Measurements from ENCODE around the gene FXYD1.

Gene FXYD1

GRCh38 chr19:35178701-35179100, 40.1 kb downstream of the FXYD1 start:
- no peak overlapping the region for H3K23ac ChIP-seq (ENCODE audit: low read length)

DNA sequence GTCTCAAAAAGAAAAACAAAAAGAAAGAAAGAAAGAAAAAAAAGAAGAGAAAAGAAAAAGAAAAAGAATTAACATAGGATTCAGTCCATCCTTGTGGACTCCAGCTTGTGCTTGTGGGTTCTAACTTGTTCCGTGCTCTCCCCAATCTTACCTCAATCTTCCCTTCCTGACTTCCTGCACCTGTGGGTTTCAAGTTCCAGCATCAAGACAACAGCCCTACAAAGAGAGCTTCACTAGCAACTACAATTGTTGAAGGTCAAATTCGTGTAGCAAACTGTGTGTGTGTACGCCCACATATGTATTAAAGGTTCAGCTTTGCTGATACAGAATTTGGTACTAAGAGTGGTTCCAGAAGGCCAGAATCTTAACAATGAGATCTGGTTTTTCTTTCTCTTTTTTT, 41.2 kb downstream of the FXYD1 start:
- H3K14ac ChIP-seq (ENCODE audit: low read length), result no peak overlapping the region
- H3K4me1 ChIP-seq (ENCODE audit: control insufficient read depth in 1 of 2, insufficient read depth in 2 of 2, low read length in 2 of 2), result no peaks in the 10 kb centered on the region
- no peak overlapping the region for H3K9ac ChIP-seq (ENCODE audit: low read length)
- no peak overlapping the region for H2AFZ ChIP-seq (ENCODE audit: insufficient read depth, low read length, poor library complexity)
- WGBS (ENCODE audit: extremely low coverage, insufficient coverage, insufficient read length), result no CpG with 5 or more reads among the region's 3 CpGs
- no peak overlapping the region for H3K18ac ChIP-seq (ENCODE audit: low read length)
- no peak overlapping the region for H4K8ac ChIP-seq (ENCODE audit: low read depth, low read length)
- no peak overlapping the region for H3K4me3 ChIP-seq (ENCODE audit: low read depth, low read length)
- no peak overlapping the region for H3K4me2 ChIP-seq (ENCODE audit: low read length)
- DNase-seq, result no peak
- H2BK120ac ChIP-seq (ENCODE audit: insufficient read depth, low read length, poor library complexity), result no peak overlapping the region
- H3K36me3 ChIP-seq (ENCODE audit: control insufficient read depth in 1 of 2, insufficient read depth in 2 of 2, low read length in 2 of 2), result no peaks in the 10 kb centered on the region
- no peak overlapping the region for H3K4ac ChIP-seq (ENCODE audit: low read depth, low read length)
- no peak overlapping the region for H4K12ac ChIP-seq (ENCODE audit: low read depth, low read length)
- no peak overlapping the region for H4K91ac ChIP-seq (ENCODE audit: low read depth, low read length)
- no peaks in the 10 kb centered on the region for H3K79me2 ChIP-seq (ENCODE audit: control insufficient read depth, insufficient read depth, low read length, poor library complexity)
- H3K23ac ChIP-seq (ENCODE audit: low read length), result no peak overlapping the region
- H2BK12ac ChIP-seq (ENCODE audit: low read length), result no peak overlapping the region
- no peak overlapping the region for H3K27ac ChIP-seq (ENCODE audit: low read depth, low read length)
- H2AK5ac ChIP-seq (ENCODE audit: low read length), result no peak overlapping the region
- H3K79me1 ChIP-seq (ENCODE audit: low read length), result no peaks in the 10 kb centered on the region
- no peak overlapping the region for H2BK5ac ChIP-seq (ENCODE audit: low read depth, low read length, poor library complexity)
- H3K9me3 ChIP-seq (ENCODE audit: insufficient read depth, low read depth, low read length), result peaks cover 4% of the 10 kb centered on the region
- no peaks in the 10 kb centered on the region for H3K27me3 ChIP-seq (ENCODE audit: insufficient read depth, low read length)

More at GRCh38 chr19:35178701-35179100, 40.1 kb downstream of the FXYD1 start:
- Histone ChIP-seq H3K4me2 (ENCODE audit: low read length) (no peak overlapping the region), H2AFZ (ENCODE audit: insufficient read depth, low read length, poor library complexity) (no peak overlapping the region), H2BK5ac (ENCODE audit: low read depth, low read length, poor library complexity) (no peak overlapping the region), H4K91ac (ENCODE audit: low read depth, low read length) (no peak overlapping the region), H3K14ac (ENCODE audit: low read length) (no peak overlapping the region), H3K18ac (ENCODE audit: low read length) (no peak overlapping the region), H4K12ac (ENCODE audit: low read depth, low read length) (no peak overlapping the region), H3K4me3 (ENCODE audit: low read depth, low read length) (no peak overlapping the region), H3K4ac (ENCODE audit: low read depth, low read length) (no peak overlapping the region), H3K4me1 (ENCODE audit: control insufficient read depth in 1 of 2, insufficient read depth in 2 of 2, low read length in 2 of 2) (no peaks in the 10 kb centered on the region), H3K9ac (ENCODE audit: low read length) (no peak overlapping the region), H4K8ac (ENCODE audit: low read depth, low read length) (no peak overlapping the region), H2AK5ac (ENCODE audit: low read length) (no peak overlapping the region), H3K27ac (ENCODE audit: low read depth, low read length) (no peak overlapping the region), H2BK120ac (ENCODE audit: insufficient read depth, low read length, poor library complexity) (no peak overlapping the region), H3K79me2 (ENCODE audit: control insufficient read depth, insufficient read depth, low read length, poor library complexity) (no peaks in the 10 kb centered on the region), H3K27me3 (ENCODE audit: insufficient read depth, low read length) (no peaks in the 10 kb centered on the region), H2BK12ac (ENCODE audit: low read length) (no peak overlapping the region), H3K79me1 (ENCODE audit: low read length) (no peaks in the 10 kb centered on the region), H3K36me3 (ENCODE audit: control insufficient read depth in 1 of 2, insufficient read depth in 2 of 2, low read length in 2 of 2) (no peaks in the 10 kb centered on the region), H3K9me3 (ENCODE audit: insufficient read depth, low read depth, low read length) (peaks cover 4% of the 10 kb centered on the region)
- no peak for DNase-seq
- WGBS (ENCODE audit: extremely low coverage, insufficient coverage, insufficient read length), result no CpG with 5 or more reads among the region's 2 CpGs

DNA sequence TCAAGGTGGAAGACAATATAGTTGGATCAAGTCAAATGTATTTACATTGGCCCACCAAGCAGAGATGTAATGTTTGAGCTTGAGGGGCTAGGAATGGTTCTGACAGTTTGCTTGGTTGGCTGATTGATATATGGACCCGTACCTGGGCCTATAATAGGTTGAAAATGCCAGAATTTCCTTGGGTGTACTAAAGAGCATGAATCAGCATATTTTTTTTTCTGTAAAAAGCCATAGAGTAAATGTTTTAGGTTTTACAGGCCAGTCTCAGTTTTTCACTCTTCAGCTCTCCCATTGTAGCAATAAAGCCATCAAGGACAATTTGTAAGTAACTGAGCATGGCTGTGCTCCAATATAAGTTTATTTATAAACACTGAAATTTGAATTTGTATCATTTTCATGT, 42.8 kb downstream of the FXYD1 start:
- no peak overlapping the region for H3K4ac ChIP-seq (ENCODE audit: low read depth, low read length)
- no peak overlapping the region for H3K9ac ChIP-seq (ENCODE audit: low read length)
- H2AK5ac ChIP-seq (ENCODE audit: low read length), result no peak overlapping the region
- no peak overlapping the region for H3K18ac ChIP-seq (ENCODE audit: low read length)
- H3K14ac ChIP-seq (ENCODE audit: low read length), result no peak overlapping the region
- no peak overlapping the region for H2BK120ac ChIP-seq (ENCODE audit: insufficient read depth, low read length, poor library complexity)
- no peak for DNase-seq
- H3K4me1 ChIP-seq (ENCODE audit: control insufficient read depth in 1 of 2, insufficient read depth in 2 of 2, low read length in 2 of 2), result no peaks in the 10 kb centered on the region
- no peak overlapping the region for H3K4me2 ChIP-seq (ENCODE audit: low read length)
- no peak overlapping the region for H3K4me3 ChIP-seq (ENCODE audit: low read depth, low read length)
- no peak overlapping the region for H4K91ac ChIP-seq (ENCODE audit: low read depth, low read length)
- no peaks in the 10 kb centered on the region for H3K36me3 ChIP-seq (ENCODE audit: control insufficient read depth in 1 of 2, insufficient read depth in 2 of 2, low read length in 2 of 2)
- H3K79me2 ChIP-seq (ENCODE audit: control insufficient read depth, insufficient read depth, low read length, poor library complexity), result no peaks in the 10 kb centered on the region
- H3K9me3 ChIP-seq (ENCODE audit: insufficient read depth, low read depth, low read length), result peaks cover 4% of the 10 kb centered on the region
- H3K27ac ChIP-seq (ENCODE audit: low read depth, low read length), result no peak overlapping the region
- H2AFZ ChIP-seq (ENCODE audit: insufficient read depth, low read length, poor library complexity), result no peak overlapping the region
- H2BK12ac ChIP-seq (ENCODE audit: low read length), result no peak overlapping the region
- no peak overlapping the region for H3K23ac ChIP-seq (ENCODE audit: low read length)
- no peak overlapping the region for H4K8ac ChIP-seq (ENCODE audit: low read depth, low read length)
- H3K27me3 ChIP-seq (ENCODE audit: insufficient read depth, low read length), result no peaks in the 10 kb centered on the region
- H4K12ac ChIP-seq (ENCODE audit: low read depth, low read length), result no peak overlapping the region
- no peak overlapping the region for H2BK5ac ChIP-seq (ENCODE audit: low read depth, low read length, poor library complexity)
- H3K79me1 ChIP-seq (ENCODE audit: low read length), result no peaks in the 10 kb centered on the region
- no CpG with 5 or more reads among the region's 1 CpG for WGBS (ENCODE audit: extremely low coverage, insufficient coverage, insufficient read length)

GRCh38 chr19:35184267-35184666, 45.6 kb downstream of the FXYD1 start:
- H4K8ac ChIP-seq (ENCODE audit: low read depth, low read length), result no peak overlapping the region
- no peaks in the 10 kb centered on the region for H3K79me2 ChIP-seq (ENCODE audit: control insufficient read depth, insufficient read depth, low read length, poor library complexity)
- H3K4ac ChIP-seq (ENCODE audit: low read depth, low read length), result no peak overlapping the region
- H2BK120ac ChIP-seq (ENCODE audit: insufficient read depth, low read length, poor library complexity), result no peak overlapping the region
- H3K27ac ChIP-seq (ENCODE audit: low read depth, low read length), result no peak overlapping the region
- no peaks in the 10 kb centered on the region for H3K4me1 ChIP-seq (ENCODE audit: control insufficient read depth in 1 of 2, insufficient read depth in 2 of 2, low read length in 2 of 2)
- no peaks in the 10 kb centered on the region for H3K79me1 ChIP-seq (ENCODE audit: low read length)
- no peak overlapping the region for H4K91ac ChIP-seq (ENCODE audit: low read depth, low read length)
- no peak for DNase-seq
- H3K9ac ChIP-seq (ENCODE audit: low read length), result no peak overlapping the region
- H3K4me2 ChIP-seq (ENCODE audit: low read length), result no peak overlapping the region
- H3K9me3 ChIP-seq (ENCODE audit: insufficient read depth, low read depth, low read length), result peaks cover 4% of the 10 kb centered on the region
- H2AFZ ChIP-seq (ENCODE audit: insufficient read depth, low read length, poor library complexity), result no peak overlapping the region
- H4K12ac ChIP-seq (ENCODE audit: low read depth, low read length), result no peak overlapping the region
- H3K36me3 ChIP-seq (ENCODE audit: control insufficient read depth in 1 of 2, insufficient read depth in 2 of 2, low read length in 2 of 2), result no peaks in the 10 kb centered on the region
- no peaks in the 10 kb centered on the region for H3K27me3 ChIP-seq (ENCODE audit: insufficient read depth, low read length)
- H3K18ac ChIP-seq (ENCODE audit: low read length), result no peak overlapping the region
- no peak overlapping the region for H3K23ac ChIP-seq (ENCODE audit: low read length)
- WGBS (ENCODE audit: extremely low coverage, insufficient coverage, insufficient read length), result no CpG with 5 or more reads among the region's 1 CpG
- H3K4me3 ChIP-seq (ENCODE audit: low read depth, low read length), result no peak overlapping the region
- H2BK5ac ChIP-seq (ENCODE audit: low read depth, low read length, poor library complexity), result no peak overlapping the region
- H2AK5ac ChIP-seq (ENCODE audit: low read length), result no peak overlapping the region
- H2BK12ac ChIP-seq (ENCODE audit: low read length), result no peak overlapping the region
- H3K14ac ChIP-seq (ENCODE audit: low read length), result no peak overlapping the region
